ENCODE results near the gene SPARC.

DNA sequence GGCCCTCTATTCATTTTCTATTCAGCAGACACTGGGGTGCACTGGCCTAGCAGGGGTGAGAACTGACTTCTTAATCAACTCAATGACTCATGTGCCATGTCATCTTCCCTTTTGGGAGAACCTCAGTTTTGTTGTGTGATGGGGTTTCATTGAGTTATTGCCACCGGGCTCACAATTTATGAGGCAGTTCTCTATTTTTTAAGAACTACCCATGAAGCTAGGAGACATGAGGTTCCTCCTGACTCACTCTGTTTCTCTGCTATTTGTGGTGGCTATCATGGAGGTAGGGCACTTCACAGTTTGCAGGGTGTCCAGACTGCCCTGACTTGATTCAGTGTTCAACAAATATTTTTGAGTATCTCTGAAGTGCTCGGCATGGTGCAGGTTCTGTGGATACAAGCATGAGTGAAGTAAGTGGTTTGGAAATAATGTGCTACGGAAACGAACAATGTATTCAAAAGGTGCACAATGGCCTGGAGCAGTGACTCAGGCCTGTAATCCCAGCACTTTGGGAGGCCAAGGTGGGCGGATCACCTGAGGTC, 39.3 kb downstream of the SPARC start:
- TF ChIP-seq, protein P1, sequence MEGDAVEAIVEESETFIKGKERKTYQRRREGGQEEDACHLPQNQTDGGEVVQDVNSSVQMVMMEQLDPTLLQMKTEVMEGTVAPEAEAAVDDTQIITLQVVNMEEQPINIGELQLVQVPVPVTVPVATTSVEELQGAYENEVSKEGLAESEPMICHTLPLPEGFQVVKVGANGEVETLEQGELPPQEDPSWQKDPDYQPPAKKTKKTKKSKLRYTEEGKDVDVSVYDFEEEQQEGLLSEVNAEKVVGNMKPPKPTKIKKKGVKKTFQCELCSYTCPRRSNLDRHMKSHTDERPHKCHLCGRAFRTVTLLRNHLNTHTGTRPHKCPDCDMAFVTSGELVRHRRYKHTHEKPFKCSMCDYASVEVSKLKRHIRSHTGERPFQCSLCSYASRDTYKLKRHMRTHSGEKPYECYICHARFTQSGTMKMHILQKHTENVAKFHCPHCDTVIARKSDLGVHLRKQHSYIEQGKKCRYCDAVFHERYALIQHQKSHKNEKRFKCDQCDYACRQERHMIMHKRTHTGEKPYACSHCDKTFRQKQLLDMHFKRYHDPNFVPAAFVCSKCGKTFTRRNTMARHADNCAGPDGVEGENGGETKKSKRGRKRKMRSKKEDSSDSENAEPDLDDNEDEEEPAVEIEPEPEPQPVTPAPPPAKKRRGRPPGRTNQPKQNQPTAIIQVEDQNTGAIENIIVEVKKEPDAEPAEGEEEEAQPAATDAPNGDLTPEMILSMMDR (IDR thresholded peaks at IDR 0.05) = no peak
- TF ChIP-seq POLR2A (IDR thresholded peaks at IDR 0.05) = no peak
